SK-N-MC (cell line): Measurements from ENCODE around the gene PPP6R2.
"Not testable (repeated sequence)": the region's sequence is repeated elsewhere in the genome, so short reads cannot be mapped to it uniquely, and the experiment has no call there.

Experiments
- EZH2 ChIP-seq: fragments of 200-600 bp; sonication (generic); IDR thresholded peaks from one replicate; pipeline ENCODE4 v1.6.1; 2017; ENCODE audit warnings: antibody characterized with exemption
- FOXP2 ChIP-seq: optimal IDR thresholded peaks from 2 replicates; pipeline ENCODE3; 2011; ENCODE audit warnings: mild to moderate bottlenecking, moderate library complexity; ENCODE audit not compliant: insufficient read depth; ENCODE audit errors: extremely low read length, control extremely low read depth
- POLR2AphosphoS5 ChIP-seq: IDR thresholded peaks from 2 replicates; pipeline ENCODE4 v1.6.1; 2012; ENCODE audit warnings: mild to moderate bottlenecking, low read depth, low read length, borderline replicate concordance

- TF ChIP-seq POLR2AphosphoS5, EZH2, FOXP2: not testable (repeated sequence)
These were observed 20.6 kb upstream of the PPP6R2 start for GRCh38 chr22:50322382-50323104.
